Hepatocyte (in vitro differentiated cells): ENCODE measurements around the gene MYNN. TPM values are rescaled to one million over a fixed set of nuclear protein-coding genes. Genes with fewer than 3 reads are reported as not detected.

Experiments used
- DNase-seq: peaks from one replicate; pipeline ENCODE4 v3.0.0-alpha.2; 2016; ENCODE audit warnings: low spot score
- H2AFZ ChIP-seq: fragments of 200-600 bp; sonication (generic); 2 replicates; pipeline ENCODE4 v1.6.0; 2016; ENCODE audit warnings: antibody characterized with exemption, mild to moderate bottlenecking
- H3K27ac ChIP-seq: fragments of 200-600 bp; sonication (generic); 2 replicates; pipeline ENCODE4 v1.5.1; 2016; ENCODE audit warnings: mild to moderate bottlenecking
- H3K27me3 ChIP-seq: fragments of 200-600 bp; sonication (generic); 2 replicates; pipeline ENCODE4 v1.6.1; 2016
- H3K36me3 ChIP-seq: fragments of 200-600 bp; sonication (generic); replicated peaks from 2 replicates; pipeline ENCODE4 v1.5.1; 2016; ENCODE audit warnings: low read depth; ENCODE audit not compliant: insufficient read depth
- H3K4me1 ChIP-seq: fragments of 200-600 bp; sonication (generic); 2 replicates; pipeline ENCODE4 v1.5.1; 2016; ENCODE audit warnings: mild to moderate bottlenecking, moderate library complexity; ENCODE audit not compliant: insufficient read depth
- H3K4me2 ChIP-seq: fragments of 200-600 bp; sonication (generic); 2 replicates; pipeline ENCODE4 v1.6.0; 2016
- H3K4me3 ChIP-seq: fragments of 200-600 bp; sonication (generic); 2 replicates; pipeline ENCODE4 v1.5.1; 2016; ENCODE audit warnings: mild to moderate bottlenecking
- H3K79me2 ChIP-seq: fragments of 200-600 bp; sonication (generic); 2 replicates; pipeline ENCODE4 v1.6.0; 2017; ENCODE audit warnings: mild to moderate bottlenecking
- H3K9me2 ChIP-seq: fragments of 200-600 bp; sonication (generic); replicated peaks from 2 replicates; pipeline ENCODE4 v1.6.0; 2017; ENCODE audit warnings: mild to moderate bottlenecking; ENCODE audit not compliant: insufficient read depth
- H3K9me3 ChIP-seq: fragments of 200-600 bp; sonication (generic); 2 replicates; pipeline ENCODE4 v1.5.1; 2016; ENCODE audit warnings: low read depth, mild to moderate bottlenecking
- H4K20me1 ChIP-seq: fragments of 200-600 bp; sonication (generic); 2 replicates; pipeline ENCODE4 v1.6.0; 2016; ENCODE audit warnings: mild to moderate bottlenecking; ENCODE audit not compliant: insufficient read depth, poor library complexity, severe bottlenecking
- EZH2 ChIP-seq: fragments of 200-600 bp; sonication (generic); IDR thresholded peaks from 2 replicates; pipeline ENCODE4 v1.6.1; 2016; ENCODE audit warnings: antibody characterized with exemption, mild to moderate bottlenecking, borderline replicate concordance
- EZH2phosphoT487 ChIP-seq: fragments of 200-600 bp; sonication (generic); IDR thresholded peaks from one replicate; pipeline ENCODE4 v1.6.1; 2018; ENCODE audit warnings: antibody characterized with exemption, mild to moderate bottlenecking, low read depth, moderate library complexity; ENCODE audit not compliant: unreplicated experiment, severe bottlenecking
- WGBS: methylation state at CpG from one replicate; pipeline ENCODE4 v1.1.6; 2016; ENCODE audit warnings: low lambda C conversion rate; ENCODE audit errors: missing lambda C conversion rate; 5-methylcytosine and 5-hydroxymethylcytosine counted together
- polyA plus RNA-seq: library from polyadenylated mRNA; unstranded; fragments of >200 nt; fragmentation: Nextera tagmentation; extraction: Ambion mirVana; gene quantifications from 2 replicates; pipeline ENCODE4 v1.2.1, GENCODE V29; 2016
- total RNA-seq: library from RNA; depleted of rRNA; stranded (reverse); fragments of >200 nt; gene quantifications from 2 replicates; pipeline ENCODE4 v1.2.3, GENCODE V29; 2014
- TF ChIP-seq, protein P1 (sequence below): fragments of 200-600 bp; sonication (generic); IDR thresholded peaks from 2 replicates; pipeline ENCODE4 v1.5.1; 2016; ENCODE audit warnings: antibody characterized with exemption, mild to moderate bottlenecking; ENCODE audit not compliant: poor library complexity

The MYNN gene
- total and polyA plus RNA-seq, 2 experiments from 2014 or later: 6.8 to 19.7 TPM

DNA sequence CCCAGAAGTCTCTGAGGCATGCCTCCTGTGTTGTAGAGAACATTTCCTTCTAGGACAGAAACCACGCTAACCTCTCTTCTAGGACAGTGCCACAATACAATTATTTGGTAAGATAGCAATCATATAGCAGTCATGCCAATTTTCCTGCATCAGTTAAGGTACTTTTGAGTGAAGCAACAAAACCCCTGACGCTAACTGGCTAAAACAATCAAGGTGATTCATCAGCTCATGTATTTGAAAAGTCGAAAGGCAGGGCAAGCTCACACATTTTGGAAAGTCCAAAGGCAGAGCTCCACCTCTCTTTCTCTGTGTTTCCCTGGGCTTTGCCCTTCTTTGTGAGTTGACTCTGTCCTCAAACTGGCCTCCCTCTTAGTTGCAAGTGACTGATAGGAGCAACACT, 18.5 kb upstream of the MYNN start:
- TF ChIP-seq, protein P1, sequence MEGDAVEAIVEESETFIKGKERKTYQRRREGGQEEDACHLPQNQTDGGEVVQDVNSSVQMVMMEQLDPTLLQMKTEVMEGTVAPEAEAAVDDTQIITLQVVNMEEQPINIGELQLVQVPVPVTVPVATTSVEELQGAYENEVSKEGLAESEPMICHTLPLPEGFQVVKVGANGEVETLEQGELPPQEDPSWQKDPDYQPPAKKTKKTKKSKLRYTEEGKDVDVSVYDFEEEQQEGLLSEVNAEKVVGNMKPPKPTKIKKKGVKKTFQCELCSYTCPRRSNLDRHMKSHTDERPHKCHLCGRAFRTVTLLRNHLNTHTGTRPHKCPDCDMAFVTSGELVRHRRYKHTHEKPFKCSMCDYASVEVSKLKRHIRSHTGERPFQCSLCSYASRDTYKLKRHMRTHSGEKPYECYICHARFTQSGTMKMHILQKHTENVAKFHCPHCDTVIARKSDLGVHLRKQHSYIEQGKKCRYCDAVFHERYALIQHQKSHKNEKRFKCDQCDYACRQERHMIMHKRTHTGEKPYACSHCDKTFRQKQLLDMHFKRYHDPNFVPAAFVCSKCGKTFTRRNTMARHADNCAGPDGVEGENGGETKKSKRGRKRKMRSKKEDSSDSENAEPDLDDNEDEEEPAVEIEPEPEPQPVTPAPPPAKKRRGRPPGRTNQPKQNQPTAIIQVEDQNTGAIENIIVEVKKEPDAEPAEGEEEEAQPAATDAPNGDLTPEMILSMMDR: no peak
- TF ChIP-seq EZH2: no peak
- TF ChIP-seq EZH2phosphoT487: no peak
- Histone ChIP-seq H3K9me3 (no peaks in the 10 kb centered on the region), H3K27me3 (no peaks in the 10 kb centered on the region), H3K4me2 (no peak overlapping the region), H4K20me1 (no peaks in the 10 kb centered on the region), H3K4me1 (no peaks in the 10 kb centered on the region), H2AFZ (no peak overlapping the region), H3K9me2 (no peaks in the 10 kb centered on the region), H3K27ac (no peak overlapping the region), H3K4me3 (no peak overlapping the region), H3K36me3 (no peaks in the 10 kb centered on the region), H3K79me2 (no peaks in the 10 kb centered on the region)
- no peak for DNase-seq
- WGBS: 70% methylated on average over 3 of the region's 3 CpGs

DNA sequence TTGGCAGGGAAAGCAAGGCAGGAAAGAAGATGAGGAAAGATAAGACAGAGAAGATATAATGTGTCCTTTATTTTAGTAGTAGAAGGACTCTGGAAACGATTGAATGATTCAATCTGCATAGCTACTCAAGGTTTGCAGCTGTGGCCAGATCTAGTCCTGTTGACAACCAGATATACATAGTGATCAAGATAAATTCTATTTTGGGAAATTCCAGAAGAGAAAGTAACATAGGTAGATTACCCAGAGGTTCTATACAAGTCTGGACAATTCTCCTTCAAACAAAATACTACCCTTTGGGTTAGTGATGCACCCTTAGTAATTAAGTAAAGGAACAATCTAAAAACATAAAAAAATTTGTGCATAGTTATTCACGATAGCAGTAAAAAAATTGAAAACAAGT, 17.7 kb upstream of the MYNN start:
- Histone ChIP-seq H3K9me3 (no peaks in the 10 kb centered on the region), H2AFZ (no peak overlapping the region), H3K27ac (no peak overlapping the region), H3K4me3 (no peak overlapping the region), H3K36me3 (no peaks in the 10 kb centered on the region), H3K9me2 (no peaks in the 10 kb centered on the region), H3K27me3 (no peaks in the 10 kb centered on the region), H3K4me1 (no peaks in the 10 kb centered on the region), H3K4me2 (no peak overlapping the region), H4K20me1 (no peaks in the 10 kb centered on the region), H3K79me2 (no peaks in the 10 kb centered on the region)
- TF ChIP-seq EZH2phosphoT487: no peak
- no peak for TF ChIP-seq EZH2
- TF ChIP-seq, protein P1: no peak
- no peak for DNase-seq
- 71% methylated on average over 2 of the region's 2 CpGs for WGBS

DNA sequence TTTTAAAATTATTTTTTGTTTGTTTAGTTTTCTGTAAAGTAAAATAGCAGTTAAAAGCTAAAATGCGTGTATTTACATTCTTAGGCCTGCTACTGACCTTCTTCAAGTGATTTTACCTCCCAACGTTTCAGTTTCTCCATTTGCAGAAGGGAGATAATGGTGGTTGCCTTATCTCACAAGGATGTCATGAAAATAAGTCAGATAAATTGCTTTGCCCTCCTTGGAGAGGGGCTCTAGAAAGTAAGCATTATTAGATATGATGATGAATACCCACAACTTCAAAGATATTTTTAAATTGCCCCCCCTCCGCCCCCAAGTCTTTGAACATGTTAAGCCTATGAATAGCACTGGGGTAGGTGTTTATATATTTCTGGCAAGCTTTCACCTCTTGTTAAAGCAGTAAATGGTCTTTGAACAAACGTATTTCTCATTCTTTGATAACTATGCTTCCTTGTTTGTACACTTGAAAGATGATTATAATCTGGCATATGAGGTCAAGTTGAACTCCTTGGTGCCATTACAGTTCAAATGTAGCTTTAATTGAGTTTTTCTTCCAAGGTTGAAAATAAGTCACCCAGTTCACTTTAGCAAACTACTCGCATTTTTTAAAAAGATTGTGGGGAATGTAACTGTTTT, 14.7 kb upstream of the MYNN start:
- no peaks in the 10 kb centered on the region for H3K79me2 ChIP-seq
- H3K27ac ChIP-seq: no peak overlapping the region
- no peaks in the 10 kb centered on the region for H3K9me3 ChIP-seq
- H3K36me3 ChIP-seq: no peaks in the 10 kb centered on the region
- no peak overlapping the region for H2AFZ ChIP-seq
- no peaks in the 10 kb centered on the region for H3K4me1 ChIP-seq
- no peaks in the 10 kb centered on the region for H4K20me1 ChIP-seq
- no peak for DNase-seq
- TF ChIP-seq, protein P1: no peak
- TF ChIP-seq EZH2phosphoT487: no peak
- no peak for TF ChIP-seq EZH2
- no peaks in the 10 kb centered on the region for H3K27me3 ChIP-seq
- no peak overlapping the region for H3K4me2 ChIP-seq
- WGBS: 55% methylated on average over 5 of the region's 5 CpGs
- no peaks in the 10 kb centered on the region for H3K9me2 ChIP-seq
- no peak overlapping the region for H3K4me3 ChIP-seq

DNA sequence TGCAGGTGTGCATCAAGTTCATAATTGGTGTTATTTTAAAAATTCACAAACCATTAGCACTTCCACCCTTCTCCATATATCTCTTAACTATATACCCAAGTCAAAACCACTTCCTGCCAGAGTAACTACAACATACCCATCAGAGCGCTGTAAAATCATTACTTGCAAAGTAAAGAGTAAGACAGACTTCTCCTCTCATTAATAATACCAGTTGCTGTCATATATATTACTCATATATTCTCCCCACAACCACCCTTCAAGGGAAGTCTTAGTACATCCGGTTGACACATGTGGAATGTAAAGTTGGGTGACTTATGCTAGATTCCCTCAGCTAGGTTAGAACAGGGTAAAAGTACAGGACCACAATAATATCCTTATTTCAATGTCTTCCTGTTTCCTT, 13.9 kb upstream of the MYNN start:
- Histone ChIP-seq H3K4me1 (no peaks in the 10 kb centered on the region), H3K4me3 (no peak overlapping the region), H3K27ac (no peak overlapping the region), H3K4me2 (no peak overlapping the region), H3K9me2 (no peaks in the 10 kb centered on the region), H3K79me2 (no peaks in the 10 kb centered on the region), H2AFZ (no peak overlapping the region), H3K36me3 (no peaks in the 10 kb centered on the region), H4K20me1 (no peaks in the 10 kb centered on the region), H3K27me3 (no peaks in the 10 kb centered on the region), H3K9me3 (no peaks in the 10 kb centered on the region)
- no peak for DNase-seq
- WGBS: 87% methylated on average over 2 of the region's 2 CpGs
- no peak for TF ChIP-seq EZH2phosphoT487
- TF ChIP-seq, protein P1: no peak
- TF ChIP-seq EZH2: no peak
